Stimulated activated CD8-positive, alpha-beta memory T cell treated with anti-CD3 and anti-CD28 coated beads, Interleukin-7, amount 100 ng/mL, for 1 hour (primary cell): Measurements from ENCODE around the gene RGS3.

Experiments used
- DNase-seq, 2 donors: peaks; one replicate each; pipeline ENCODE4 v3.0.0-alpha.2; 2020; ENCODE audit warnings: low read depth in 2 of 2

RGS3 gene

GRCh38 chr9:113618836-113619490 lies 155.4 kb downstream of the RGS3 start:
- DNase-seq = no peak

GRCh38 chr9:113619491-113620376 lies 156.2 kb downstream of the RGS3 start:
- DNase-seq = no peak

DNA sequence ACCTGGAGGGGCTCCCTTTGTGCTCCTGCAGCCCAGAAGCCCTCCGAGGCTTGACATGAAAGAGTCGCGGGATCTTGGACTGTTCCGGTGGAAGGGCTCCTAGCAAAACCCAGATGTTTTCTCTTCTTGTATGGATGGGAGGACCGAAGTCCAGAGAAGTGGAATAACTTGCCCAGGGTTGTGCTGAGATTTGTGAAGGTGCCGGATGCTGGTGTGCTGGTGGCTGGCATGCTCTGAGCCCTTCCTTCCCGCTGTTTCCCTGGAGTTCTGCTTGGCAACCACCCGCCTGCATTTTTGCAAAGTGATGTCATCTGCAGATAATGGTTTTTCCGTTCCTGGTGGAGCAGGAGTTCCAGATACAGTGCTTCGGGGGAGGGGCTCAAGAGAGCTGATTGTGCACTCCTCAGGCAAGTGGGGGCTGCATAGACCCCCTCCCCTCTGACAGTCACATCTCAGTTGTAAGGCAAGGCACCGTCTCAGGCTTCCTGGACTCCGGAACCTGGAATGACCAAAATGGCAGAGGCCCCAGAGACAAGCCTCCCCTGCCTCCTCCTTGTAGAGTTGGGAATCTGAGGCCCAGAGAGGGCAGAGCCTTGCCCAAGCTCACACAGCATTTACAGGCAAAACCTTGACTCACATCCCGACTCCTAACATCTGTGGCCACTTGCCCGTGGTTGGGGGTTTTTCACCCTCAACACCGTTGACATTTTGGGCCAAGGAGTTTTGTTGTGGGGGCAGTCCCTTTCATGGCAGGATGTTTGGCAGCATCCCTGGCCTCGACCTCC lies 157.0 kb downstream of the RGS3 start:
- no peak for DNase-seq

DNA sequence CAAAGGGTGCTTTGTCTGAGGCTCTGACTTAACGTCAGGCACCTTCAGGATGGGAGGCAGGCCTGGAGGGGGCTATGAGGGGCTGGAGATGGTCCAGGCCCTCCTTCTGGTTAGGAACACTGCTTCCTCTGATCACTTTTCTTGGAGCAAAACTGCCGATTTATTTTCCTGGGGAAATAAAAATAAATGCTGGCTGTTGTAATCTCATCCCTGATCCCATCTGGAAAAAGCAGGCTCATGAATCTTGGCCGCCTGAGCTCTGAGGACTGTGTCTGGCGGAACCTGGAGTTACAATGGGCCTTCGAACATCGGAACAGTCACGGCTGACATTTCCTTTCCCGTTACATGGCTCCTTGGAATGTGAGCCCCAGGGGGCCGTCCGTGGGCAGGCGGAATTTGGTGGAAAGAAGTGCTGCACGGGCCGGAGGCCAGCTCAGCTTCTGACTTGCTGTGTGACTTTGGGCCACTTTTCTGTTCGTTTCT lies 157.8 kb downstream of the RGS3 start:
- no peak for DNase-seq

DNA sequence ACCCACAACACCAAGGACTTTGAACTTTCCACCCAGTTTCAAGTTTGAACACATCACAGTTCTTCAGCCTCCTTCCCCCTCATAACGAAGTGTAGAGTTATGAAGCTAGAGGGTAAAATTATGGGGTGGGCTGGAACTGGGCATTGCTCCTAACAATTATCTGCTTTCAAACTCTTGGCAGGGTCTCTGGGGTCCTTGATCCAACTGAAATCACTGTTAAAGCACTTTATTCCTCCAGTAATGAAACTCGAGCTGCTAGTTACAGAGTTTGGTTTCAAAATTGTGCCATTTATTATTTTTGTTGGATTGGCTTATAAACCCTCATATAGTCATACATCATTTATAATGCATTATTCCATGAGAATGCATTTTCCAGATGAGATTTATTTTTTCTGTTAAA lies 158.5 kb downstream of the RGS3 start:
- no peak for DNase-seq

- DNase-seq = no peak
Observed at GRCh38 chr9:113622600-113623400, 159.3 kb downstream of the RGS3 start.

- DNase-seq = no peak
Observed at GRCh38 chr9:113623851-113624485, 160.4 kb downstream of the RGS3 start.

DNA sequence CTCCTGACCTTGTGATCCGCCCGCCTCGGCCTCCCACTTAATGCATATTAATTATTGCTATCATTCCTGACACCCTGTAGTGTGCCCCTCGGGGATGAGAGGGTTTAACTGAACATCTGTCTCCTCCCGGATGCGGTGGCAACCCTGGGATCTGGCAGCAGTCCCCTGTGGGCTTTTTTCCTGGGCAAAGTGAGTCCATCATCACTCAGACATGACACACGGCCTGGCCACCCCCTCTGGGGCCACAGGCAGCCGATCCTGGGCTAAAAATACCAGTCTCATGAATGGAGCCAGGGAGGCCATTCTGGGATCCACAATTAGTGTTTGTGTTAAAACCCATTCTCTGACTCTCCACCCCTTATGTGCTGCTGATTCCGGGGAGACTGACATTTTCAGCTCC lies 161.2 kb downstream of the RGS3 start:
- DNase-seq = no peak

GRCh38 chr9:113625486-113625885 lies 162.0 kb downstream of the RGS3 start:
- no peak for DNase-seq

DNA sequence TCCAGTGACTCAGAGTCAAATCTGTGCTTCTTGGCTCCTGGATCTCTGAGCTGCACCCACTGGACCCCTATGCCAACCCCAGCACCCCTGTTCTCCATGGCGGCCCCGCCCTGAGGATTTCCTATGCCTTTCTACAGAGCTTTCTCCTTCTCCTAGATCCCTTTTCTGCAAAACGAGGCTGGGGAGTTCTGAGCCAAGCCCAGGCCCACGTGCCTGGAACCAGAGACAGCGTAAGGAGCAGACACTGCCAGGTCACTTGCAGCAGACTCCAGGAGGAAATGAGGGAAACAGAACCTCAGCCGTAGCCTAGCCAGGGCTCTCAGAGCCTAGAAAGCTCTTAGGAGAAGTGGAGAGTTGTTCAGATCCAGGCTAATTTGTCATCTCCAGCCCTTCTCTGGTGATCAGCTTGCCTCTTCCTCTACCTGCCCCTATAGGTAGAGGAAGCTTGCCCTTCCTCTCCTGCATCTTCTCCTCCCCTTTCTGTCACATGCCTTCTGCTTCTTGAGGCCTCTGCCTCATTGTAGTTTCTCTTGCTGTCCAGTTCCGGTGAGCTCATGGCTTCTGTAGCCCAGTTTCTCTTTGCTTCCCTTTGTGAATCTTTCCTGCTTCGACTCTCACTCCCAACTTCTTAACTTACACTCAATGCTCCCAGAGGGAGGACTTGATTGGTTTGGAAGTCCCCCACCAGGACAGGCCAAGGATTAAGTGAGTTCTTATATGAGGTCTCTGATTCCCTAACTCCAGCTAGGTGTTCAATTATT lies 163.4 kb downstream of the RGS3 start:
- DNase-seq = no peak

DNA sequence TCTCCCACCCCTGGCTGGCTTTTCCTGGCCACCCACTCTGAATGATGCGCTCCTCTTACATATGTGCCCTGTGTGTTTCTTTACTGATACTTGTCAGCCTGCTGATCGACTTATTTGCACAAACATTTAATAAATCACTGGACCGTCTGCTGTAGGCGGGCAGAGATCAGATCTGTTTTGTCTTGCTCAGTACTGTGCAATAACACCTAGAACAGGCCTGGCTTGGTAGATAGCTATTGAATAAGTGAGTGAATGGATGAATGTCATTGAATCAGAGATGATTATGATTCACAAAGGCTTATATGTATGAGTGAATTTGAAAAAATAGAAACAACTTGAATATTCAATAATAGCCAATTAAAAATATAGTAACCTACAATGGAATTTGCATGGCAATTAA lies 165.1 kb downstream of the RGS3 start:
- no peak for DNase-seq

GRCh38 chr9:113630386-113631136 lies 167.0 kb downstream of the RGS3 start:
- no peak for DNase-seq

DNA sequence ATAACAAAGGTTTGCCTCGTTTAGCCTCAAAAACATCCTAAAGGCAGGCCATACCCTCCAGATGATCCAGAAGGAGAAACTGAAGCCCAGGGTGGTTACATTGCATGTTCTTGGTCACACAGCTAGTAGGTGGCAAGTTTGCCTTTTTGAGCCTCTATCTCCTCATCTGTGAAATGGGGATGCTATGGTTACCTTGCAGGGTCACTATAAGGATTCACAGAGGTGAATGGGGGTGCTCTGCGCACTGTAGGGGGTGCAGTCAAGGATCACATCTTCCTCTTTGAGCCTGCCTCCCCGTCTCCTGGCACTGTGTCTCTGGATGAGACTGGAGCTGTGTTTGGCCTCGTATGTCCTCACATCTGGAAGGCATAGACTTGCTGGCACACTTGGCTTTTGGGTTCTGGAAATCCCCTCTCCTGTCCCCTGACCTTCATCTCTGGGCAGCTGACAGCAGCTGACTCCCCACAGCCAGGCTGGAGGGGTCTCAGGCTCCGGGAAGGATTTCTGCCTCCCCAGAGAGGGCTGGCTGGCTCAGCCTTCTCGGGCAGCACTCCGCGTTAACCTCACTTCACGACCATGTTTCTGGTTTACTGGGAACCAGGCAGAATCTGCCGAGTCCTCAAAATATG lies 167.7 kb downstream of the RGS3 start:
- DNase-seq = no peak

DNA sequence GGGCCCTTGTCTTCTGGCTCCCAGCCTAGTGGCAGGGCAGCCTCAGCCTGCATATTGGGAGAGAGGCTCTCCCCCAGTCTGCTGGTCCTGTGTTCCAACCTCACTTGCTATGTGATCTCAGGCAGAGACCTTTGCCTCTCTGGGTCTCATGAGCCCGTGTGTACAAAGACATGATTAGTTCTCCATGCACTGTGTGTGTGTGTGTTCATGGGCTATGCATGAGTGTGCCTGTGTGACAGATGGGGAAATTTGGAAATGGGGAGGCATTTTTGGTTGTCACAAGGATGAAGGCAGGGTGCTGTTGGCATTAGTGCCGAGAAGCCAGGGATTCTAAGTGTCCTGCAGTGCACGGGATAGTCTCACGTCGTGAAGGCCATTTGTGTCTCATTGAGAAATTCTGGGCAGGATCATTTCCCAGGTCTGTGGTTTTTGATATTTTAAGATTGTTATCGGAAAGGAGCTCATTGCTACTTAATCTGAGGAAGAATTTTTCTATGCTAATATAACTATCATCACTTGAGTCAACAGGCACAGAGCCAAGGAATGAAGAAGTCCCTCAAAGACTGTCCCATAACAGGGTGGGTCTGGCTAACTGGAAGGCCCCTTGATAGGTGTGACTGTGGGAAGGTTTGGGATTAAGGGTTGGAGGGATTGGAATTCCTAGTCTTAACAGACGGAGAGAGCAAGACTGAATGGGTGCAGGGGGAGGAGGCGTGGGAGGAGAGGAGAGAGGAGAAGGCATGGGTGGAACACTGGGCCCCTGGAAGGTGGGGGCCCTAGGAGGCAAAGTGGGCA lies 168.5 kb downstream of the RGS3 start:
- no peak for DNase-seq

- DNase-seq = no peak
Observed at GRCh38 chr9:113632776-113633590, 169.5 kb downstream of the RGS3 start.

- no peak for DNase-seq
Observed at GRCh38 chr9:113633782-113634595, 170.5 kb downstream of the RGS3 start.
